DOHH2 (cell line): ENCODE data around the gene ZNF382.

ENCODE experiments used
- CTCF ChIP-seq: fragments of 200-600 bp; sonication (generic); IDR thresholded peaks from one replicate; pipeline ENCODE4 v1.5.1; 2014; ENCODE audit warnings: antibody characterized with exemption, mild to moderate bottlenecking, low read depth, low read length; ENCODE audit not compliant: poor library complexity, severe bottlenecking
- EZH2phosphoT487 ChIP-seq: fragments of 200-600 bp; sonication (generic); IDR thresholded peaks from 2 replicates; pipeline ENCODE4 v1.6.1; 2017; ENCODE audit warnings: borderline replicate concordance, mild to moderate bottlenecking, antibody characterized with exemption, low read length, moderate library complexity, mixed read lengths

- no peak for TF ChIP-seq CTCF
- TF ChIP-seq EZH2phosphoT487, result no peak
Measured at GRCh38 chr19:36604656-36605100, 435 bp upstream of the ZNF382 start.
